ENCODE results near the gene BIRC2.

DNA sequence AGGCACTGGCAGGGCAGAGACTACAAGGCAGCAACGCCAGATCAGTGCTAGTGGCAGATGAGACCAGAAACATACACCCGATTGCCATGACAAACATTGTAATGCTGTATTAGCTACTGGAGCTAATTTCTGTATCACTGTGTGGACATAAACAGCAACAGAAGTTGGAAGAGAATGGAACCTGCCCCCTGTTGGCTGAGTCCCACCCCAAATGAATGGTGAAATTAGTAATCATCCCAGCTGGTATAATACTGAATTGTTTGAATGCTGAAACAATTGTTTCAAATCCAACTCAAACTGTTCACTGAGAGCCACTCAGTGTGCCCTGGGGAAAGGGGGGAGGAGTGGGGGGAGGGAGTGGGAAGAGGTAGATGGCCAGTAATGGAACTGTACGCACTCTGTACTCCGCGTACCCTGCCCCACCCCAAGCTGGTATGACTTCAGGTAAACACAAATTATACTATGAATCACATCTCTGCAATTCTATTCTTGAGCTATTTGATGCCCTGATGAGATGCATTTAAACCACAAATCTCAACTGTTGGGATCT, 40.9 kb upstream of the BIRC2 start:
- TF ChIP-seq, protein P1, sequence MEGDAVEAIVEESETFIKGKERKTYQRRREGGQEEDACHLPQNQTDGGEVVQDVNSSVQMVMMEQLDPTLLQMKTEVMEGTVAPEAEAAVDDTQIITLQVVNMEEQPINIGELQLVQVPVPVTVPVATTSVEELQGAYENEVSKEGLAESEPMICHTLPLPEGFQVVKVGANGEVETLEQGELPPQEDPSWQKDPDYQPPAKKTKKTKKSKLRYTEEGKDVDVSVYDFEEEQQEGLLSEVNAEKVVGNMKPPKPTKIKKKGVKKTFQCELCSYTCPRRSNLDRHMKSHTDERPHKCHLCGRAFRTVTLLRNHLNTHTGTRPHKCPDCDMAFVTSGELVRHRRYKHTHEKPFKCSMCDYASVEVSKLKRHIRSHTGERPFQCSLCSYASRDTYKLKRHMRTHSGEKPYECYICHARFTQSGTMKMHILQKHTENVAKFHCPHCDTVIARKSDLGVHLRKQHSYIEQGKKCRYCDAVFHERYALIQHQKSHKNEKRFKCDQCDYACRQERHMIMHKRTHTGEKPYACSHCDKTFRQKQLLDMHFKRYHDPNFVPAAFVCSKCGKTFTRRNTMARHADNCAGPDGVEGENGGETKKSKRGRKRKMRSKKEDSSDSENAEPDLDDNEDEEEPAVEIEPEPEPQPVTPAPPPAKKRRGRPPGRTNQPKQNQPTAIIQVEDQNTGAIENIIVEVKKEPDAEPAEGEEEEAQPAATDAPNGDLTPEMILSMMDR (IDR thresholded peaks at IDR 0.05) = no peak
- TF ChIP-seq POLR2A (IDR thresholded peaks at IDR 0.05) = no peak
